Right kidney (tissue), 1 donor: Measurements from ENCODE around the gene PRXL2A.
A peak's percentile ranks its signal among the peaks of the same experiment; 100 is the strongest.
"Not testable (repeated sequence)": the region's sequence is repeated elsewhere in the genome, so short reads cannot be mapped to it uniquely, and the experiment has no call there.

Source experiments
- DNase-seq: peaks from one replicate; pipeline ENCODE4 v3.0.0-alpha.2; 2016

PRXL2A gene

GRCh38 chr10:80410578-80411145 is 2.3 kb downstream of the PRXL2A start:
- no peak for DNase-seq

GRCh38 chr10:80411267-80411668 is 2.9 kb downstream of the PRXL2A start:
- DNase-seq = no peak

- no peak for DNase-seq
These were observed 3.4 kb downstream of the PRXL2A start for GRCh38 chr10:80411681-80412220.

- DNase-seq = no peak
These were observed 4.1 kb downstream of the PRXL2A start for GRCh38 chr10:80412486-80412885.

- peak; percentile 66 for DNase-seq
These were observed 5.1 kb downstream of the PRXL2A start for GRCh38 chr10:80413271-80413996.

- no peak for DNase-seq
These were observed 6.0 kb downstream of the PRXL2A start for GRCh38 chr10:80414142-80414895.

- DNase-seq = no peak
These were observed 7.6 kb downstream of the PRXL2A start for GRCh38 chr10:80415734-80416478.

GRCh38 chr10:80416479-80417098 is 8.2 kb downstream of the PRXL2A start:
- DNase-seq = no peak

- DNase-seq = not testable (repeated sequence)
These were observed 8.9 kb downstream of the PRXL2A start for GRCh38 chr10:80417256-80417655.

- no peak for DNase-seq
These were observed 12.8 kb downstream of the PRXL2A start for GRCh38 chr10:80421050-80421706.

- no peak for DNase-seq
These were observed 13.6 kb downstream of the PRXL2A start for GRCh38 chr10:80421707-80422536.

- DNase-seq = no peak
These were observed 17.6 kb downstream of the PRXL2A start for GRCh38 chr10:80425901-80426300.

- no peak for DNase-seq
These were observed 19.2 kb downstream of the PRXL2A start for GRCh38 chr10:80427541-80427940.

- no peak for DNase-seq
These were observed 21.2 kb downstream of the PRXL2A start for GRCh38 chr10:80429521-80429973.

- DNase-seq = no peak
These were observed 24.8 kb downstream of the PRXL2A start for GRCh38 chr10:80433134-80433533.

GRCh38 chr10:80436446-80437098 is 28.2 kb downstream of the PRXL2A start:
- no peak for DNase-seq

- no peak for DNase-seq
These were observed 28.9 kb downstream of the PRXL2A start for GRCh38 chr10:80437227-80437626.

GRCh38 chr10:80441831-80442230 is 33.5 kb downstream of the PRXL2A start:
- DNase-seq = no peak

GRCh38 chr10:80442879-80443278 is 34.5 kb downstream of the PRXL2A start:
- DNase-seq = no peak

GRCh38 chr10:80443531-80443974 is 35.2 kb downstream of the PRXL2A start:
- DNase-seq = no peak
